ENCODE data around the gene IQSEC2. TPM values are rescaled to one million over a fixed set of nuclear protein-coding genes. Genes with fewer than 3 reads are reported as not detected.
A peak's percentile ranks its signal among the peaks of the same experiment; 100 is the strongest.

IQSEC2 gene
- total and polyA plus RNA-seq, 9 of the 15 experiments (the other 6 are each of a cell fraction or from before 2014, with no cell fraction given): 2.7 to 41.8 (median 20.1) TPM

- TF ChIP-seq UBTF (IDR thresholded peaks at IDR 0.05; ENCODE audit: borderline replicate concordance in 1 of 2, low read depth in 2 of 2, low read length in 2 of 2) (peak in 1 of 2 experiments; percentile 38; a peak in 1 of 4 replicates), ZNF584 (CRISPR knock-in tag; IDR thresholded peaks at IDR 0.05; ENCODE audit: low read depth) (0 out of 2 replicates have a peak, but pooled peaks have one; percentile 27), CEBPG (CRISPR knock-in tag; IDR thresholded peaks at IDR 0.05) (no peak), CEBPG (tag; conservative IDR thresholded peaks at IDR 0.05 in 1 of 2, IDR thresholded peaks at IDR 0.05 in 1 of 2) (peak in 1 of 2 experiments; percentile 73; a peak in 2 of 4 replicates), TAF9B (IDR thresholded peaks at IDR 0.05; ENCODE audit: partially characterized antibody) (peak; percentile 100), ZNF134 (CRISPR knock-in tag; conservative IDR thresholded peaks at IDR 0.05) (no peak), RAD51 (IDR thresholded peaks at IDR 0.05; ENCODE audit: borderline replicate concordance, low read depth) (peak; percentile 63; the same call in 1 of the 2 replicates), ZSCAN29 (IDR thresholded peaks at IDR 0.05) (peak; percentile 69; the same call in 1 of the 2 replicates), MEIS2 (IDR thresholded peaks at IDR 0.05; ENCODE audit: partially characterized antibody) (peak; percentile 76), GATA2 (CRISPR knock-in tag; IDR thresholded peaks at IDR 0.05) (no peak), ETV1 (tag; conservative IDR thresholded peaks at IDR 0.05; ENCODE audit: low read depth) (peak; percentile 95), E4F1 (CRISPR knock-in tag; IDR thresholded peaks at IDR 0.05; ENCODE audit: borderline replicate concordance) (no peak), FOXJ2 (tag; IDR thresholded peaks at IDR 0.05) (0 out of 2 replicates have a peak, but pooled peaks have one; percentile 63), TAL1 (IDR thresholded peaks at IDR 0.05) (peak; percentile 37; the same call in 1 of the 2 replicates), POU5F1 (IDR thresholded peaks at IDR 0.05; ENCODE audit: borderline replicate concordance, low read depth, low read length, partially characterized antibody) (no peak), TCFL5 (CRISPR knock-in tag; conservative IDR thresholded peaks at IDR 0.05) (no peak), DLX4 (CRISPR knock-in tag; IDR thresholded peaks at IDR 0.05) (no peak), HDAC2 (IDR thresholded peaks at IDR 0.05) (peak; percentile 94), ATF6 (CRISPR knock-in tag; IDR thresholded peaks at IDR 0.05) (no peak), ELF2 (CRISPR knock-in tag; IDR thresholded peaks at IDR 0.05) (peak; percentile 90)
Measured at GRCh38 chrX:53224860-53225797, 56.3 kb downstream of the IQSEC2 start, which contains the start of gene KDM5C (continued).

Data from K562 (cell line).